ENCODE results near the gene EPC2.

Gene EPC2

DNA sequence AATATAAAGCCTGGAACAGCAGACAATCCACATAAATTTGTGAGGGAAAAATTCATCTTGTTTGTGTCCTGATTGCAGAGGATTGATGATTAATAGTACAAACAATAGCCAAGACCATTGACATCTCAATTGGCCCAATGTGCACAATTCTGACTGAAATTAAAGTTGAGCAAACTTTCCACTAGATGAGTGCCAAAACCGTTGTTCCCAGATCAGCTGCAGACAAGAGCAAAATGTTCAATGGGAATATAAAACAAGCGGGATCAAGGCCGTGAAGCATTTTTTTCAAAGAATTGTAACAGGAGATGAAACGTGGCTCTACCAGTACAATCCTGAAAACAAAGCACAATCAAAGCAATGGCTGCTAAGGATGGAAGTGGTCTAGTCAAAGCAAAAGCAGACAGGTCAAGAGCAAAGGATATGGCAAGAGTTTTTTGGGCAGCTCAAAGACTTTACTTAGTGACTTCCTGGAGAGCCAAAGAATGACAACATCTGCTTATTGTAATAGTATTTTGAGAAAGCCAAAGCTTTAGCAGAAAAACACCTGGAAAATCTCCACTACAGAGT, 174.6 kb downstream of the EPC2 start:
- TF ChIP-seq, protein P1, sequence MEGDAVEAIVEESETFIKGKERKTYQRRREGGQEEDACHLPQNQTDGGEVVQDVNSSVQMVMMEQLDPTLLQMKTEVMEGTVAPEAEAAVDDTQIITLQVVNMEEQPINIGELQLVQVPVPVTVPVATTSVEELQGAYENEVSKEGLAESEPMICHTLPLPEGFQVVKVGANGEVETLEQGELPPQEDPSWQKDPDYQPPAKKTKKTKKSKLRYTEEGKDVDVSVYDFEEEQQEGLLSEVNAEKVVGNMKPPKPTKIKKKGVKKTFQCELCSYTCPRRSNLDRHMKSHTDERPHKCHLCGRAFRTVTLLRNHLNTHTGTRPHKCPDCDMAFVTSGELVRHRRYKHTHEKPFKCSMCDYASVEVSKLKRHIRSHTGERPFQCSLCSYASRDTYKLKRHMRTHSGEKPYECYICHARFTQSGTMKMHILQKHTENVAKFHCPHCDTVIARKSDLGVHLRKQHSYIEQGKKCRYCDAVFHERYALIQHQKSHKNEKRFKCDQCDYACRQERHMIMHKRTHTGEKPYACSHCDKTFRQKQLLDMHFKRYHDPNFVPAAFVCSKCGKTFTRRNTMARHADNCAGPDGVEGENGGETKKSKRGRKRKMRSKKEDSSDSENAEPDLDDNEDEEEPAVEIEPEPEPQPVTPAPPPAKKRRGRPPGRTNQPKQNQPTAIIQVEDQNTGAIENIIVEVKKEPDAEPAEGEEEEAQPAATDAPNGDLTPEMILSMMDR (IDR thresholded peaks at IDR 0.05): no peak
- no peak for DNase-seq (ENCODE audit: low spot score)
- Histone ChIP-seq H3K4me3 (no peak overlapping the region), H3K27ac (no peak overlapping the region)

DNA sequence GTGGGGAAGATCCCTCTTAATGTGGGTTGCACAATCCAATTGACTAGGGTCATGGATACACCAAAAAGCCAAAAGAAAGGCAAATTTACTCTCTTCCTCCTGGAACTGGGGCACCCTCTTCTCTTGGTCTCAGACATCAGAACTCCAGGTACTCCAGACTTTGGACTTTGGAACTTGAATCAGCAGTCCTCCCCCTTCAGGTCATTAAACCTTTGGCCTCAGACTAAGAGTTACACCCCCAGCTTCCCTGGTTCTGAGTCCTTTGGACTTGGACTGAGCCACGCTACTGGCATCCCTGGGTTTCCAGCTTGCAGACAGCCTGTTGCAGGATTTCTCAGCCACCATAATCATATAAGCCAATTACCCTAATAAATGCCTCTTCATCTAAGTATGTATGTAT, 179.6 kb downstream of the EPC2 start:
- TF ChIP-seq, protein P1 (IDR thresholded peaks at IDR 0.05): no peak
- Histone ChIP-seq H3K4me3 (no peak overlapping the region), H3K27ac (no peak overlapping the region)
- no peak for DNase-seq (ENCODE audit: low spot score)

DNA sequence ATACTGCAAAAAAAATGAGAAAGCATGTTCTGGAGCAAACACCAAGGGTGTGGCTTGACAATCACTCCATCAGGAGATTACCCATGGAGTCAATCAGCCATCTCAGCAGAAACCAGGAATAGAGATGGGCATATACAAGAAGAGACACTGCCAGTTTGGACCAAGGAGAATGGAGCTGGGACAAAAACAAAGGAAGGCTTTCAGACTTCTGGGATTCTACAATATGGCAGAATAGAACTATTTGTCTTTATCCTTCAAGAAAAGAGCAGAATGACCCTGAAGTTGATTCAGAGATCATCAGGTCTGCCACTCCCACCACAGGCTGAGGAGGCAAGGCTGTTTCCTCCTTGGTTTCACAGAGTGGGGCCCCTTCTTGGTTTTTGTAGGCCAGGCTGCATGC, 182.2 kb downstream of the EPC2 start:
- DNase-seq (ENCODE audit: low spot score): no peak
- Histone ChIP-seq H3K4me3 (no peak overlapping the region), H3K27ac (no peak overlapping the region)
- TF ChIP-seq, protein P1 (IDR thresholded peaks at IDR 0.05): no peak

DNA sequence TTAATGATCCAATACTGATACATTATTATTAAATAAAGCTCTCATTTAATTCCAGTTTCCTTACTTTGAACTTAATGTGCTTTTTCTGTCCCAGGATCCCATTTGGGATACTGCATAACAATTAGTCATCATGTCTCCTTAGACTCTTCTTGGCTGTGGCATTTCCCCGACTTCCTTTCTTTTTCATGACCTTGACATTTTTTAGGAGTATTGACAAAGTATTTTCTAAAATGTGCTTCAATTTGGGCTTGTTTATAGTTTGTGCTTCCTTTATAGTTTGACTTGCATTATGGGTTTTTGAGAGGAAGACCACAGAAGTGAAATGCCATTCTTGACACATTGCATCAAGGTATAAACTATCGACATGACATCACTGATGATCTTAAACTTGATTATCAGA, 184.4 kb downstream of the EPC2 start:
- TF ChIP-seq, protein P1 (IDR thresholded peaks at IDR 0.05): no peak

DNA sequence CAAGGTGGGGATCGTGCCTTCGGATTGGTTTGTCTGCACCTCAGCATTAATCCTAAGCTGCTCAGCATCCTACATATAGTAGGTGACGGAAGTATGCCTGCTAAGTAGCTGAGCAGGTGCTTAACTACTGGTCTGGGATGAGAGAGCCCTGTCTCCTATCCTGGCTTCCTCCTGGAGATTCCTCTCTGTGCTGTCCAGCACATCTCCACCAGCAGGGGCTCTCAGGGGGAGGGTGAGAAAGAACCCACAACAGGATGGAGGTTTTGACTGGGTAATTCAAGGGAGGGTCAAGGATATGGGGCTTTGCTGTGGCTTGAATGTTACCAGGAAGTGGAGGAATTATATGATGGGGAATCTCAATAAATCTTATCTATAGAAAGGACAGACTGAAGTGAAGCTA, 185.1 kb downstream of the EPC2 start:
- Histone ChIP-seq H3K4me3 (no peak overlapping the region), H3K27ac (no peak overlapping the region)
- TF ChIP-seq, protein P1 (IDR thresholded peaks at IDR 0.05): no peak
- DNase-seq (ENCODE audit: low spot score): no peak

More for the DNA sequence above, 184.4 kb downstream of the EPC2 start:
- no peak for DNase-seq (ENCODE audit: low spot score)
- Histone ChIP-seq H3K27ac (no peak overlapping the region), H3K4me3 (no peak overlapping the region)

DNA sequence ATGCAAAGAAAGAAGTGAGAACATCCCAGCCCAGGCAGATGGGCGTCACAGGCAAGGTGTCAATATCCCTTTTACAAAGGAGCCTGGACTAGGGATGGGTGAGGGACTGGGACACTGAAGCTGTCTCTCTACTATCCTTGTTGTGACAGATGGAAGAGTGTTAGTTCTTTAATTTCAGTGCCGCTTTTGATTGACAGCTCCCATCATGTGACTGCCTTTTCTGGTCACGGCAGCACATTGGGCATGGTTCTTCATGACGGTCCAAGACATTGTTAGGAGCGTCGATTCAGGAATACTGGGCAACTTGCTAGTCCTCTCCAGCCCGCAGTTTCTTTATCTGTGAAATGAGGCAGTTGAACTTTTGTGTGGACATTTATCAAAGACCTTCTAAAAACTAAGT, 188.1 kb downstream of the EPC2 start:
- H3K27ac ChIP-seq: no peak overlapping the region
- TF ChIP-seq, protein P1 (IDR thresholded peaks at IDR 0.05): no peak
- H3K4me3 ChIP-seq: no peak overlapping the region
- DNase-seq (ENCODE audit: low spot score): no peak

Data from coronary artery (tissue), 2 donors.